ENCODE results near the gene DGKB.

Gene DGKB

DNA sequence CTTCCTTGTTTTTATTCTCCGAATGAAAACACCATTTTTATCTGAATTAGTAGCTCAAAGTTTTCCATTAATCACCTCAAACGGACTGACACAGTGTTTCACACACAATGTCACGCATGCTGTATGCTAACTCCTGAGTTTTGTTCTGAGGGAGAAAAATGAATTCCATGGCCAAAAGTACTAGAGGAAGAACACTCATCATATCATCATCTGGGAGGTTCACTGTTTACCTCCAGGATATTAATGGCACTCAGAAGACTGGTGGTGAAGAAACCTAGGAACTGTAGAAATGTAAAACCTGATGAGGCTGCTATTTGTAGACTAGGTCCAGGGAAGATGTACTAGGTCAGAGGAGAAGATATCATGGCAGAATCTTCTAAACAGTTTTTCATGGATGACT, 517.5 kb downstream of the DGKB start:
- no peak for DNase-seq (ENCODE audit: low spot score)

DNA sequence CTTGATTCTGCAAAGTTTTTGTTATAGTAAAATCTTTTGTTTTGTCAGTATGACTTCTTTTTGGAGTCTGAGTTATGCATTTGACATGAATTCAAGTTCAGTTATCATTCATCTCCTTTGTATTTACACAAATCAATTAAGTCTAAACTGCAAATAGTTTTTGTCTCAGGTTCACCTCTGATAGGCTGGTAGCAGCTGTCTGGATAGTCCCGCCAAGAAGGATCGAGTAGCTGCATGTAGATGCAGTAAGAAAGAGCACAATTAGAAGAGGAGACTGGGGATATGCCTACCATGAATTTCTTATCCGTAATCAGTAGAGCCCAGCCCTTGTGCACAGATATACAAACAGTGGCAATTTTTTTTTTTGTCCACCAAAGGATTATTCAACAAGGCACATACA, 520.6 kb downstream of the DGKB start:
- DNase-seq (ENCODE audit: low spot score), result no peak

DNA sequence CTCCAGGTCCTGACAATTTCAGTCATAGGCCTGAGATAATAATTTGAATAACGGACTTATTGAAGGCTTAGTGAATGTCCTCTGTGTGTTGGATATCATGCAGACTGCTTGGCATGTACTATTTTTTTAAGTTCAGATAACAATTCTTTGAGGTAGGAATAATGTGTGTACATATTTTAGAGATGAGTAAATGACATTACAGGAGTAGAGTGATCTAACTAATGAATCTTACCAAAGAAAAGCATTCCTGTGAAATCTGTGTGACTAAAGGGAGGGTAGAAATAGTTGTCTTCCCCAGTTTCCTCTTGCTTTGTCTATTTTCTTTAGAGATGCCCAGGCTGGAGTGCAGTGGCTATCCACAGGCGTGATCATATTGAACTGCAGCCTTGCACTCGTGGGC, 521.2 kb downstream of the DGKB start:
- DNase-seq (ENCODE audit: low spot score), result no peak

- no peak for DNase-seq (ENCODE audit: low spot score)
Measured at GRCh38 chr7:14380881-14381280, 521.7 kb downstream of the DGKB start.

DNA sequence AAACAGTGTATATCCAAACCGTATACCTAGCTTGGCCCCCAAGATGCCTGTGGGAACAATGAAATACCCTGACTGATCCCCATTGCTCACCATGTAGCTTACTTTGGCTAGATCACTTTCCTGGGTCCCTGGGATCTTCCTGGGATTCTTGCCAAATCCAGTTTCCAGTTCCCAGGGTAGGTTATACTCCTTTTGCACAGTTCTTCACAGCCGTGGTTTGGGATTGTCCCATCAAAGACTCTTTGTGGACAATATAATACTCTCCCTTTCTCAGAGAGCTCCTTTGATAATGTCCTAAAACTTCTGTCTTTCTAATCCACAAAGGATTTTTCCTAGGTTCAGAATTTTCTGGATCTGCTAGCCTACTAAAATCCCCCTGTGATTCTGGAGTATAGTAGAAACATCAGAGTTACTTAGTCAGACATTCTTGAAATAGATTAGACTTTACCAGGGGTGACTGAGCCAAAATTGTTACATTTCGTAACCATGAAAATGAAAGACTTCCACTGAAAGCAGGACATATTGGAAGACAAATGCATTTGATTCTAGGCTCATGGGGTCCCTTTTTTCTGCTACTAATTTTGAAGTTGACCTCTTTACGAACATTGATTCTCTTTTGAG, 524.8 kb downstream of the DGKB start:
- DNase-seq (ENCODE audit: low spot score), result no peak

GRCh38 chr7:14376711-14377110, 525.8 kb downstream of the DGKB start:
- no peak for DNase-seq (ENCODE audit: low spot score)

DNA sequence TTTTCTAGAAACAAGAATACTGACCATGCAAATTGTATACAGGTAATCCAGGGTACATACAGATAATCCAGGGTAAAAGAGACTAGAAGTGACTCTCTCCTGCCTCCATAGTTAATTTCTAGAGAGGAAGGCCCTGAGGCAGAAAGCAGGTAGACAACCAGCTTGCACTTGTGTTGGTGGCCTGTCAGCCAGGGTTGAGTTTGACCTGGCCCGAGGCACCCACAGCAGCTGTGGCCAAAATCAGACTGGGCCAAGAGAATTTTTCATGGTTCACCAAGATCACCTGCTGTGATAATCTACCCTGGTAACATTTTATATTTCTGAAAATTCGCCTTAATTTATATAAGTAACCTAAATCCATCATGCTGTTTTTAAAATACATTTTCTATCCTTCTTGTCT, 526.6 kb downstream of the DGKB start:
- DNase-seq (ENCODE audit: low spot score), result no peak

DNA sequence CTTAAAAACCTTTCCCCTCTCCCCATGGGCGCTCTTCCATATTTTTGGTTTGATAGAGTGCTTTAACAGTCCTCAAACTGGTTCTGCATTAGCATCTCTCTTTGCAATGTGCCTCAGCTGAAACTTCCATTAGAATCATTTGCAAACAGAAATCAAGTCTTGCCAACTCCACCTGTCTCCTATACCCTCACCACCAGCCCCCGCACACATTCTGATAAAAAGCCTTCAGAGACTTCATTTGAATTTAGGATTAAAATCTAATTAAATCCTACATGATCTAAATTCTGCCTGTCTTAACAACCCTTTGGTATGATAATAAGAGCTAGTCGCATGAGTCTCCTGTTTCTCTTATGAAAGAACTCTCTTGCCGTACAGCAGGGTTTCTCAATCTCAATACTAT, 528.2 kb downstream of the DGKB start:
- no peak for DNase-seq (ENCODE audit: low spot score)

DNA sequence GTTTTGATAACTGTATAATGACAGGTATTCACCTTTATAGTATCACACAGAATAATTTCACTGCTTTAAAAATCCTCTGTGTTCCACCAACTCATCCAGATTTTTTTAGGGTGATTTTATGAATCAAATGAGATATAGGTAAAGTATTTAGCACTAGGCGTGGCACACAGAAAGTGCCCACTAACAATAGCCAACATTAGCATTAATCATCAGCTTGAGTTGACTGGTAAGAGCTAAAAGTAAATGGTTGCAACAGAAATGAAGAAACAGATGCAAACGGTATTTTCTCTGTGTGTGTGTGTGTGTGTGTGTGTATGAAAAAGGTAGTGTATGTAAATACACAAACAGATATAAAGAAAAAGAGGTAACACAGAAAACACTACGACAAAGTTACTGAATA, 534.3 kb downstream of the DGKB start:
- DNase-seq (ENCODE audit: low spot score), result no peak

DNA sequence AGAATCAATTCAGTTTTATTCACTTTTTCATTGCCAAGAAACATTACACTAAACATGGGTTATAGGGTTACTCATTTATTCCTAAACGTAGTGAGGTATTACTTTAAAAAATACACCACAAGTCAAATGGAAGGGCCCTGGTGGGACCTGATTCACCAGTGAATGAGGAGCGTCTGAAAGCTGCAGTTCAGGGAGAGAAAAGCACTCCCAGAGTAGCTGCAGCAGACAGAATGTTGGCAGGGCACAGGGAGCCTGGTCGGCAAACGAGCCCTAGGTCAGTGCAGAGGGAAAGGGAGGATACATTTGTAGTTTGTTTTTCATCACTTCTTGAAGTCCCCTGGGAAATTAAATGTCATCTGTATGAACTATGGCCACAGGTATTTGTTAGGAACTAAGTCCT, 551.4 kb downstream of the DGKB start:
- DNase-seq (ENCODE audit: low spot score), result no peak

- DNase-seq (ENCODE audit: low spot score), result no peak
Measured at GRCh38 chr7:14341200-14341775, 561.3 kb downstream of the DGKB start.

DNA sequence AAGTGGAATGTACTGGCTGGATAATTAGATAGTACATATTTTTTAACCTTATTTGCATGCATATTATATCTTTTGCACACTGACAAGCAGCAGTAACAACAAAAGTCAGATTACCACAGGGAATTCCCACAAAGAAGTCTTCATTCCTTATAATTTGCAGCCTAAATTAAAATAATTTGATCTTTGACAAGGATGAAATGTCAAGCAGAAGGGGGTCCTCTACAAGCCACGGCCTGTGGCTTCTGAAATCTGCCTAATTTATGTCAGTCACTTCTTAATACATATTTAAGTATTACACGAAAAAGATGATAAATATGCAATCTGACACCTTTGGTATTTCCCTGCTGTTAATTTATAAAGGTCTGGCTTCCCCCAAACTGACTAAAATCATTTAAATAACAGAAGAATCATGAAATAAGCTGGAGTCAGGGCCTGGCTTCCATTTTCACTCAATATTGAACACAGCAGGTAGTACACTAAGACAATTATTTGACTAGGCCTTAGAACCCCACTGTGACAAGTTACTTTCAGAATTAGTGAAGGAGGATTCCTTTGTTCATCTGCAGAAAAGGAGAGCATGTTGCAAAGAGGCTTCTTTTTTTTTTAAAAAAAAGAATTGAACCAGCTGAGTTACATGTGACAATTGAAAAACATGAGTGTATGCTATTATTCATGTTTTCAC, 562.0 kb downstream of the DGKB start:
- no peak for DNase-seq (ENCODE audit: low spot score)

DNA sequence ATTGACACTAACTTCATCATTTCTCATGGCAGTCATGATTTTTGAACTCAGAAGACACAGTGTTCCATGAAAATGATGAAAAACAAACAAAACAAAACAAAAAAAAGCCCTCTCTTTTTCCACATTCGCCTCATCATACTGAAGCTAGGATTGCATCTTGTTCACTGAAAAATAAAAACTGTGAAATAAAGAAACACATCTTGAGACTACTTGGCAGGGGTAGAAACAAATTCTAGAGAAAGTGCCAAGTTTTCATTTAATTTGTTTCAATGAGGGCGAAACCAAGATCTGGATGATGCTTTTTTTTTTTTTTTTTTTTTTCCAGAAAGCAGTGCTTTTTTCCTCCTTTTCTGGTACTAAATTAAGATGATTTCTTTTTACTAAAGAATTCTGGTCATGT, 562.7 kb downstream of the DGKB start:
- no peak for DNase-seq (ENCODE audit: low spot score)

- DNase-seq (ENCODE audit: low spot score), result no peak
Measured at GRCh38 chr7:14336256-14336655, 566.3 kb downstream of the DGKB start.

GRCh38 chr7:14332155-14332554, 570.4 kb downstream of the DGKB start:
- no peak for DNase-seq (ENCODE audit: low spot score)

- DNase-seq (ENCODE audit: low spot score), result no peak
Measured at GRCh38 chr7:14324767-14325166, 577.8 kb downstream of the DGKB start.

DNA sequence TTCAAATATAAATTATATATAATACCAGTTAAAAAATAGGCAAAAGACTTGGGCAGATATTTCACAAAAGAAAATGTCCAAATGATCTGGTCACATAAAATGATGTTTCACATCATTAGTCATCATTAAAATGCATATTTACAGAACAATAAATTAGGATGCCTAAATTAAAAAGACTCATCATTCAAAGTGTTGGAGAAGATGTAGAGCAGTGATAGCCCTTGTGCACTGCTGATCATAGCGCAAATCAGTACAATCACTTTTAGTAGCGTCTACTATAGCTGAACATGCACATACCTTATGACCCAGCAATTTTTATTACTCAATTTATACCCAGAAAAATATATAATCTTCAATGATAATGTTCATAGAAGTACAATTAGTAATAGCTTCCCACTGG, 579.8 kb downstream of the DGKB start:
- DNase-seq (ENCODE audit: low spot score), result no peak

DNA sequence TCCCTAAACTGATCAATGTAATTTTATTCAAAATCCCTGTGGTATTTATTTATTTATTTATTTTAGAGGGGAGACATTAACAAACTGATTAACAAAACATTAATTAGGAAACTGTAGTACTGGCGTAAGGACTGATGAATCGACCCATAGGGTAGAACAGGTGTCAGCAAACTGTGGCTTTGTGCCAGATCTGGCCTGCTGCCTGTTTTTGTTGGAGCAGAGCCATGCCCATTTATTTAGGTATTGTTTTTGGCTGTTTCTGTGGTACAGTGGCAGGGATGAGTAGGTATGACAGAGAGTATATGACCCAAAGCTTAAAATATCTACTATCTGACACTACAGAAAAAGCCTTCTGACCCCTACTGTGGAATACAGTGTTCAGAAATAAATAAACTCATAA, 580.6 kb downstream of the DGKB start:
- no peak for DNase-seq (ENCODE audit: low spot score)

DNA sequence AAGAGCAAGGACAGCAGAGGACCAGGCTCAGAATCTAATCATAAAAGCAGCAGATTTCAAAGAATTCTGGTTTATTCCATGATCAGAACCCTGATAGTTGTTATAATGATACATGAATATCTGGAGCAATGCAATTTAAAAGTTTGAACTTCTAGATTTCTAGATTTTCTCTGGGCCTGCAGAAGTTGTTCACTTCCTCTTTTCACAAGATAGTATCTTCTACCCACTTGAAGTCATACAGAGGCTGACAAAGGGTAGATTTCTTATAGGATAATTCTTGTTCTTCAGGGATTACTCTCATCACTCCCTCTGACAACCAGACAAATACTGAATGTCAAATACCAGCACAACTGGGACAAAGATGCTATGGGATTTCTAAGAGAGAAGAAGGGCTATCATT, 593.1 kb downstream of the DGKB start:
- no peak for DNase-seq (ENCODE audit: low spot score)

- no peak for DNase-seq (ENCODE audit: low spot score)
Measured at GRCh38 chr7:14305233-14305866, 597.2 kb downstream of the DGKB start.

GRCh38 chr7:14303536-14303935, 599.0 kb downstream of the DGKB start:
- DNase-seq (ENCODE audit: low spot score), result no peak

DNA sequence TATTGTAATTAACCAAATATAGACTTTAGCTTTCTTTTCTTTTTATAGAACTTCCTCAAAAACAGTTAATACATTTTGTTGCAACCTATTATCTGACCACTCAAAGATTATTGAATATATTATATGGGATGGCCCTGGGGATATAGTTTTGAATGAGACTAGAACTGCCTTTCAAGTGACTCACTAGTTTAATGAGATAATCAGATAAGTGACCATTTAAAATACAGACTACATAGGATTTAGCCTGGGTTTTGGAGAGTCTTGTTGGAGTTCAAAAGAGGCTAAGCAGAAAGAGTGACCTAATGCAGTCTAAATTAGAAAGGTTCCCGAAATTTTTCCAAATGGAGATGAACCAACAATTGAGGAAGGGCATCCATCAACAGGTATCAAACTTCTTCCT, 607.9 kb downstream of the DGKB start:
- no peak for DNase-seq (ENCODE audit: low spot score)

- no peak for DNase-seq (ENCODE audit: low spot score)
Measured at GRCh38 chr7:14293434-14293833, 609.1 kb downstream of the DGKB start.
